ENCODE data around the gene TPPP3. TPM values are rescaled to one million over a fixed set of nuclear protein-coding genes. Genes with fewer than 3 reads are reported as not detected.

Gene TPPP3
- total and polyA plus RNA-seq, 9 donors = 230 to 805 (median 584) TPM

GRCh38 chr16:67407788-67408452, 14.6 kb upstream of the TPPP3 start:
- 90% methylated on average over 2 of the region's 6 CpGs for WGBS (ENCODE audit: insufficient coverage)
- DNase-seq = no peak
- no peak overlapping the region for H3K4me3 ChIP-seq (ENCODE audit: low read length)
- H3K27ac ChIP-seq (ENCODE audit: low read length) = peak overlapping the region; percentile 94
- H3K9me3 ChIP-seq (replicated peaks; ENCODE audit: control insufficient read depth, low read depth, low read length) = no peaks in the 10 kb centered on the region
- no peaks in the 10 kb centered on the region for H3K27me3 ChIP-seq (ENCODE audit: control insufficient read depth, insufficient read depth, low read length)
- H3K4me1 ChIP-seq (ENCODE audit: control insufficient read depth, insufficient read depth, low read length) = peaks cover 49% of the 10 kb centered on the region
- H3K36me3 ChIP-seq (ENCODE audit: control insufficient read depth, insufficient read depth, low read length) = peaks cover 6% of the 10 kb centered on the region

- Histone ChIP-seq H3K4me1 (ENCODE audit: control insufficient read depth, insufficient read depth, low read length) (peaks cover 54% of the 10 kb centered on the region), H3K9me3 (replicated peaks; ENCODE audit: control insufficient read depth, low read depth, low read length) (no peaks in the 10 kb centered on the region), H3K36me3 (ENCODE audit: control insufficient read depth, insufficient read depth, low read length) (peaks cover 6% of the 10 kb centered on the region), H3K4me3 (ENCODE audit: low read length) (no peak overlapping the region), H3K27me3 (ENCODE audit: control insufficient read depth, insufficient read depth, low read length) (no peaks in the 10 kb centered on the region), H3K27ac (ENCODE audit: low read length) (peak overlapping the region; percentile 94)
- DNase-seq = no peak
- WGBS (ENCODE audit: insufficient coverage) = 74% methylated on average over 3 of the region's 7 CpGs
Observed at GRCh38 chr16:67407176-67407787, 14.0 kb upstream of the TPPP3 start.

- H3K4me1 ChIP-seq (ENCODE audit: control insufficient read depth, insufficient read depth, low read length) = peaks cover 63% of the 10 kb centered on the region
- H3K27ac ChIP-seq (ENCODE audit: low read length) = peak overlapping the region; percentile 94
- peaks cover 6% of the 10 kb centered on the region for H3K36me3 ChIP-seq (ENCODE audit: control insufficient read depth, insufficient read depth, low read length)
- DNase-seq = peak; percentile 96
- no peak overlapping the region for H3K4me3 ChIP-seq (ENCODE audit: low read length)
- H3K27me3 ChIP-seq (ENCODE audit: control insufficient read depth, insufficient read depth, low read length) = no peaks in the 10 kb centered on the region
- no peaks in the 10 kb centered on the region for H3K9me3 ChIP-seq (replicated peaks; ENCODE audit: control insufficient read depth, low read depth, low read length)
- WGBS (ENCODE audit: insufficient coverage) = 30% methylated on average over 15 of the region's 18 CpGs
Observed at GRCh38 chr16:67406111-67406971, 13.0 kb upstream of the TPPP3 start.

GRCh38 chr16:67405336-67405735, 12.0 kb upstream of the TPPP3 start:
- Histone ChIP-seq H3K27ac (ENCODE audit: low read length) (no peak overlapping the region), H3K4me3 (ENCODE audit: low read length) (no peak overlapping the region), H3K4me1 (ENCODE audit: control insufficient read depth, insufficient read depth, low read length) (peaks cover 73% of the 10 kb centered on the region), H3K36me3 (ENCODE audit: control insufficient read depth, insufficient read depth, low read length) (peaks cover 6% of the 10 kb centered on the region), H3K9me3 (replicated peaks; ENCODE audit: control insufficient read depth, low read depth, low read length) (no peaks in the 10 kb centered on the region), H3K27me3 (ENCODE audit: control insufficient read depth, insufficient read depth, low read length) (no peaks in the 10 kb centered on the region)
- DNase-seq = peak; percentile 5
- 90% methylated on average over 7 of the region's 8 CpGs for WGBS (ENCODE audit: insufficient coverage)

- peaks cover 76% of the 10 kb centered on the region for H3K4me1 ChIP-seq (ENCODE audit: control insufficient read depth, insufficient read depth, low read length)
- H3K36me3 ChIP-seq (ENCODE audit: control insufficient read depth, insufficient read depth, low read length) = peaks cover 6% of the 10 kb centered on the region
- whole genome bisulfite sequencing (ENCODE audit: insufficient coverage) = 80% methylated on average over 1 of the region's 5 CpGs
- no peak overlapping the region for H3K4me3 ChIP-seq (ENCODE audit: low read length)
- peak; percentile 9 for DNase-seq
- H3K9me3 ChIP-seq (replicated peaks; ENCODE audit: control insufficient read depth, low read depth, low read length) = no peaks in the 10 kb centered on the region
- H3K27ac ChIP-seq (ENCODE audit: low read length) = no peak overlapping the region
- H3K27me3 ChIP-seq (ENCODE audit: control insufficient read depth, insufficient read depth, low read length) = no peaks in the 10 kb centered on the region
Observed at GRCh38 chr16:67404740-67405226, 11.5 kb upstream of the TPPP3 start.

- Histone ChIP-seq H3K4me1 (ENCODE audit: control insufficient read depth, insufficient read depth, low read length) (peaks cover 84% of the 10 kb centered on the region), H3K9me3 (replicated peaks; ENCODE audit: control insufficient read depth, low read depth, low read length) (no peaks in the 10 kb centered on the region), H3K27ac (ENCODE audit: low read length) (no peak overlapping the region), H3K4me3 (ENCODE audit: low read length) (no peak overlapping the region), H3K36me3 (ENCODE audit: control insufficient read depth, insufficient read depth, low read length) (peaks cover 6% of the 10 kb centered on the region), H3K27me3 (ENCODE audit: control insufficient read depth, insufficient read depth, low read length) (no peaks in the 10 kb centered on the region)
- DNase-seq = no peak
- 76% methylated on average over 10 of the region's 12 CpGs for WGBS (ENCODE audit: insufficient coverage)
Observed at GRCh38 chr16:67403976-67404555, 10.8 kb upstream of the TPPP3 start.

GRCh38 chr16:67400901-67401300, 7.6 kb upstream of the TPPP3 start:
- Histone ChIP-seq H3K4me1 (ENCODE audit: control insufficient read depth, insufficient read depth, low read length) (peaks cover 95% of the 10 kb centered on the region), H3K9me3 (replicated peaks; ENCODE audit: control insufficient read depth, low read depth, low read length) (no peaks in the 10 kb centered on the region), H3K4me3 (ENCODE audit: low read length) (no peak overlapping the region), H3K27ac (ENCODE audit: low read length) (peak overlapping the region; percentile 93), H3K36me3 (ENCODE audit: control insufficient read depth, insufficient read depth, low read length) (peaks cover 6% of the 10 kb centered on the region), H3K27me3 (ENCODE audit: control insufficient read depth, insufficient read depth, low read length) (no peaks in the 10 kb centered on the region)
- no peak for DNase-seq
- 92% methylated on average over 10 of the region's 14 CpGs for WGBS (ENCODE audit: insufficient coverage)

- H3K4me3 ChIP-seq (ENCODE audit: low read length) = no peak overlapping the region
- peaks cover 3% of the 10 kb centered on the region for H3K36me3 ChIP-seq (ENCODE audit: control insufficient read depth, insufficient read depth, low read length)
- no peaks in the 10 kb centered on the region for H3K27me3 ChIP-seq (ENCODE audit: control insufficient read depth, insufficient read depth, low read length)
- 51% methylated on average over 12 of the region's 19 CpGs for WGBS (ENCODE audit: insufficient coverage)
- H3K9me3 ChIP-seq (replicated peaks; ENCODE audit: control insufficient read depth, low read depth, low read length) = no peaks in the 10 kb centered on the region
- H3K27ac ChIP-seq (ENCODE audit: low read length) = peak overlapping the region; percentile 93
- H3K4me1 ChIP-seq (ENCODE audit: control insufficient read depth, insufficient read depth, low read length) = peaks cover 95% of the 10 kb centered on the region
- peak; percentile 85 for DNase-seq
Observed at GRCh38 chr16:67399749-67400704, 6.7 kb upstream of the TPPP3 start.

GRCh38 chr16:67399218-67399733, 6.0 kb upstream of the TPPP3 start:
- Histone ChIP-seq H3K27me3 (ENCODE audit: control insufficient read depth, insufficient read depth, low read length) (no peaks in the 10 kb centered on the region), H3K4me3 (ENCODE audit: low read length) (peak overlapping the region; percentile 2), H3K36me3 (ENCODE audit: control insufficient read depth, insufficient read depth, low read length) (no peaks in the 10 kb centered on the region), H3K27ac (ENCODE audit: low read length) (peak overlapping the region; percentile 93), H3K4me1 (ENCODE audit: control insufficient read depth, insufficient read depth, low read length) (peaks cover 95% of the 10 kb centered on the region), H3K9me3 (replicated peaks; ENCODE audit: control insufficient read depth, low read depth, low read length) (no peaks in the 10 kb centered on the region)
- 17% methylated on average over 42 of the region's 42 CpGs for WGBS (ENCODE audit: insufficient coverage)
- peak; percentile 69 for DNase-seq
